HG03095 (cell line): ENCODE results near the gene SLC39A10.
"Not testable (repeated sequence)": the region's sequence is repeated elsewhere in the genome, so short reads cannot be mapped to it uniquely, and the experiment has no call there.

Experiments
- ATAC-seq: cut with Tn5 transposase; IDR thresholded peaks from one replicate; pipeline ENCODE4 v1.9.1; 2021; ENCODE audit warnings: moderate library complexity; ENCODE audit not compliant: unreplicated experiment

The SLC39A10 gene

DNA sequence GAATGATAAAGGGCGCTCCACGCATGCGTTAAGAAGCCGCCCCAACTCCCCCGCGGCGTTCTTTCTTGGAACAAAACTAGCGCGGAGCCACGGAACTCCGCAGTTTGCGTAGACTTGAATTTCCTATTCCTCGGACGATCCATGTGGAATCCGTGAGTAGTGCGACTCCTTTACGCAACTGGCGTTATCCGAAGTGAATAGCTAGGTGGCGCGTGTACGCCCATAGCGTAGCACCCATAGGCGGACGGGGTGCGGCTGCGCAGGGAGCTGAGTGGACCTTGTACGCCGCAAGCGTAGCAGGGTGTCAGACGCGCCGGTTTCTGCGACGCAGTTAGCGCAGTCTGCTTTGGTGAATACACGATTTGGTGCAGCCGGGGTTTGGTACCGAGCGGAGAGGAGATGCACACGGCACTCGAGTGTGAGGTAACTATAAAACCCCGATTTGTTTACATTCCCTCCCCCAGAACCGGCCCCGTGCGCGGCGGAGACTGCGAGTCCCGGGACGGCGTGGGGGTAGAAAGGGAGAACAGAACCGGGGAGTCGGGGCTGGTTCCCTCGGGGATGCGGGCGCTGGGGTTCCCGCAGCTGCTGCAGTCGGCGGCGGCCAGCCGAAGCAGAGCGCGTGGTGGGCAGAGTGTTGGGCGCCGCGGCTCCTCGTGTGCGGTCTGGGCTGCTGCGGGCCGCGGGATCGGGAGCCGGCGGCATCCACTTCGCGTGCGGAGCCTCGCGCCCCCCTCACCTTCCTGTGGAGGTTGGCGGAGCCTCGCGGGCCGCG lies at the start of gene SLC39A10:
Gene SLC39A10, plus strand, starts transcription at position 368 of the 775 bp plus-strand sequence. CDS start 22,817 bp downstream, outside the sequence.
- ATAC-seq: peak; percentile 70

GRCh38 chr2:195608768-195609454 lies 48.1 kb upstream of the SLC39A10 start:
- ATAC-seq: no peak

DNA sequence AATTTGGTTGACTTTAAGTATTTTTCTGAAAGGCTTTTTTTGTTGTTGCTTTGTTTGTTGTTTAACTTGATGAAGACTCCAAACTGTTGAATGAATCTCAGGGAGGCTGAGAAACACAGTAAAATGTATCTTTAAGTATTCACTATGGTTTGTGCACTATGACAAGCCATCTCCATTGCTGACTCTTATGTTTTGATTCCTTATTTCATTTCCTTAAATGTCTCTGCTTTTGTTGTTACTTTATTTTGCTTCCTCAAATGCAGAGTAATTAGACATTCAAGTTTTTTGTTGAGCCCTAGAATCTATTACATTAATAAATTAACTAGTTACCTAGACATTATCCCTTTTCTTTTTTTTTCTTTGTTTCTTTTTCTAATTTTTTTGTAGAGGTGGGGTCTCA lies 46.3 kb upstream of the SLC39A10 start:
- no peak for ATAC-seq

GRCh38 chr2:195612611-195613495 lies 44.2 kb upstream of the SLC39A10 start:
- ATAC-seq: no peak

GRCh38 chr2:195613922-195614321 lies 43.1 kb upstream of the SLC39A10 start:
- ATAC-seq: no peak

GRCh38 chr2:195619590-195619989 lies 37.4 kb upstream of the SLC39A10 start:
- no peak for ATAC-seq

DNA sequence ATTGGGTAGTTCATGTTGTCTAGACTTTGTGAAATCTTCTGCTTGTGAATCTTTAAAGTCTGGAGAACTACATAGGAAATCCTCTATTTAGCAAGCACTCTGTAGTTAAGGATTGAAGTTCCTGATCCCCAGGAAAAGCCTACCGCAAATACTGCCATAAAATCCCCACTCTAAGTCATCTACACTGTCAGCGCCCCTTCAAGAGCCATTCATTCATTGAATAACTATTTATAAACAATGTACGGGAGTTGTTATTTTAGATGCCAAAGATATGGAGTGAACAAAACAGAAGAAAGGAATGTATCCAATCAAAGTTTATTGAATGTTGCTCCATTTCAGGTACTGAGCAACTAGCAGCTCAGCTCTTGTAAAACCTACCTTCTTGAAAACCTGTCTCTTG lies 36.5 kb upstream of the SLC39A10 start:
- no peak for ATAC-seq

DNA sequence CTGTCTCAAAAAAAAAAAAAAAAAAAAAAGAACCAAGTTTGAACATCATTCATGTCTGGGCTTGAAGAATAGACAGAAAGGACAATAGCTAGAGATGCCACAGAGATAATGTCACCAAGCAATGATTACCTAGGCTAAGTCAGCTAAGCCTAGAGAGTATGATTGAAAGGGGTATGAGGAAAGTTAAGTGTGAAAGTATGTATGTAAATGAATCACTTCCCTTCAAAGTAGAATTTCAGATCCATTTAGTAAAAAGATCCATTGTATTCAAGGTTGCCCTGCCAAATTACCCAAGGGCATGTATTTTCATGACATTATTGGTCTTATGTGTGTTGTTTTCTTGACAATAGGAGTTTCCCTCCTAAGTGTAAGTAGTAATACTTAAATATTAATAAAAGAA lies 34.1 kb upstream of the SLC39A10 start:
- ATAC-seq: no peak

GRCh38 chr2:195626507-195626906 lies 30.5 kb upstream of the SLC39A10 start:
- no peak for ATAC-seq

- ATAC-seq: no peak
These were observed 28.4 kb upstream of the SLC39A10 start for GRCh38 chr2:195628666-195629065.

- ATAC-seq: no peak
These were observed 24.0 kb upstream of the SLC39A10 start for GRCh38 chr2:195632856-195633572.

- ATAC-seq: no peak
These were observed 23.5 kb upstream of the SLC39A10 start for GRCh38 chr2:195633573-195633870.

DNA sequence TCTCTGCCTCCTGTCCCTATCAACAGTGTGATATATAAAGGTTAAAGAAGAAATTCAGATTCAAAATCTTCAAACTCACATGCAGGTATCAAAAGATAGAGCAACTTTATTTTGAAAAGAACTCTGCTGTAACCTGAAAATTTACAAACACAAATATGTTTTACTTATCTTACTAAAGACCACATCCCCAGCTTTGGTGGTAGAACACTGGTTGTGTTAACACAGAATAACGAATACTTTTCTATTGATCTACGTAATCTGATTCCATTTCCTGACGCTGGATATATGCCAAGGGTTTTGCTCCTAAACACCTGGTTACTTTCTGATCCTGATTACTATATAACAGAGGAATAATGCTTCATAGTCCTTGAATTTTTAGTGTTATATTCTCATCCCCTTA lies 23.1 kb upstream of the SLC39A10 start:
- no peak for ATAC-seq

DNA sequence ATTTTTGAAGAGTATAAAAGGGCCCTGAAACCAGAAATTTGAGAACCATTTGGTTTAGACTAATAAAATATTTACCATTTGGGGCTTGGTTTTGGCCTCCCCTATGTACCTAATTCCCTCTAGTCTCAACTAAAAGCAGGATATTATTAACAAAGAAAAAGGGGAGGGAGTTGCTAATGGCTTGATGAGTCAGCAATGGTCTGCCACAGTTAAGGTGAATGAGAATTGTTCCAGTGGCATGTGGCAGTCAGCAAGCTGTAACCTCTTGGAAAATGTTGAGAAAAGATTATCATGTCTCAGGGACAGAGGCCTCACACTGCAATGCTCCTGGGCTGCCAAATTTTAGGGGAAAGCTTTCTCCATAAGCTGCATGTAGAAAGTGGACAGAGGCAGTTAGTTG lies 20.1 kb upstream of the SLC39A10 start:
- ATAC-seq: no peak

DNA sequence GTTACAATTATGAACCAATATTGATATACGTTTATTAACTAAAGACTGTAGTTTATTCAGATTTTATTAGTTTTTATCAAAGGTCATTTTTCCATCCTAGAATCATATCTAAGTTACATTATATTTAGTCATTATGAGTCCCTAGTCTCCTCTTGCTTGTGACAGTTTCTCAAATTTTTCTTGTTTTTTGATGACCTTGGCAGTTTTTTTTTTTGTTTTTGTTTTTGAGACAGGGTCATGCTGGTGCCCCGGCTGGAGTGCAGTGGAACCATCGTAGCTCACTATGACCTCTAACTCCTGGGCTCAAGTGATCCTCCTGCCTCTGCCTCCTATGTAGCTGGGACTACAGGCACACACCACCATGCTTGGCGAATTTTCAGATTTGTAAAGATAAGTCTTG lies 18.3 kb upstream of the SLC39A10 start:
- ATAC-seq: no peak

DNA sequence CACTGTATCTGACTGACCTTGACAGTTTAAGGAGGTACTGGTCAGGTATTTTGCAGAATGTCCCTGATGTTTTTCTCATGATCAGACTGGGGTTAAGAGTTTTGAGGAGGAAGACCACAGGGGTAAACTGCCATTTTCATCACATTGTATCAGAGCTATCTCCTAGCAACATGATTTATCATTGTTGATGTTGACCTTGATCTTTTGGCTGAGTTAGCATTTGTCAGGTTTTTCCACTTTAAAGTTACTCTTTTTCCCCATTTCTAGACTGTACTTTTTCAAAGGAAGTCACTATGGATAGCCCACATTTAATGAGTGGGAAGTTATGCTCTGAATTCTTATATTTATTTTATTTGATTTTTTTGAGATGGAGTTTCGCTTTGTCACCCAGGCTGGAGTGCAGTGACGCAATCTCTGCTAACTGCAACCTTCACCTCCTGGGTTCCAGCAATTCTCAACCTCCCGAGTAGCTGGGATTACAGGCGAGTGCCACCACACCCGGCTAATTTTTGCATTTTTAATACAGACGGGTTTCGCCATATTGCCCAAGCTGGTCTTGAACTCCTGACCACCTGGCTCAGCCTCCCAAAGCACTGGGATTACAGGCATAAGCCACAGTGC lies 17.7 kb upstream of the SLC39A10 start:
- ATAC-seq: no peak

- no peak for ATAC-seq
These were observed 17.1 kb upstream of the SLC39A10 start for GRCh38 chr2:195639959-195640358.

DNA sequence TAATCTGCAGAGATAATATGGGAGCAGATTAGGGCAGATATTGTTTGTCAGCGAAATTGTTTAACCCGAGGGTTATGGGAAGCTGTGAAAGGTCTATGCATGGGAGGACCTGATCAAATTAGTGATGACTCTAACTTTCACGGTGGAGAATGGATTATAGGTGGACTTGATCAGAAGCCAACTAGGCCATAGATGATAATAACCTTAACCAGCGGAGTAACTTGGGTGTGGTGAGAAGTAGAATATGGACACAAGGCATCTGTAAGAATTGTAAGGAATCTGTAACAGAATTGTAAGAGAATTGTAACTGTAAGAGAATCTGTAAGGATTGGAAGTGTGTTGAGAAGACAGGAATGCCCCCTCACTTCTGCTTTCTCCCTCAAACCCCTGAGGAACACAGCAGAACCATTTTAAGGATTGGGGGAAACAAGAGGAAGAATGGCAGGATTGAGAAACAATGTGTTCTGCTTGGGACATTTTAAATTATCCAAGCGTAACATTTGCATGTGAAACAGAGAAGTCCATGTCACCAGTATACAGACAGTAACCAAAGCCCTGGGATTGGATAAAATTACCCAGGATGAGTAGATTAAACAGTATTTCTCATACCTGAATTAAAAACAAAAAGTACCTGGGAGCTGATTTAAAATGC lies 14.9 kb upstream of the SLC39A10 start:
- ATAC-seq: no peak

GRCh38 chr2:195642679-195643068 lies 14.4 kb upstream of the SLC39A10 start:
- ATAC-seq: no peak

GRCh38 chr2:195644708-195645107 lies 12.3 kb upstream of the SLC39A10 start:
- not testable (repeated sequence) for ATAC-seq
